GM18511 (cell line): ENCODE results near the gene BLOC1S5.
"Not testable (repeated sequence)": the region's sequence is repeated elsewhere in the genome, so short reads cannot be mapped to it uniquely, and the experiment has no call there.

Source experiments
- ATAC-seq: cut with Tn5 transposase; IDR thresholded peaks from one replicate; pipeline ENCODE4 v1.9.1; 2021; ENCODE audit warnings: mild to moderate bottlenecking, moderate library complexity; ENCODE audit not compliant: unreplicated experiment

Gene BLOC1S5

GRCh38 chr6:7996538-7997111, 67.6 kb downstream of the BLOC1S5 start:
- ATAC-seq: no peak

GRCh38 chr6:7993952-7994351, 70.2 kb downstream of the BLOC1S5 start:
- no peak for ATAC-seq

GRCh38 chr6:7993399-7993798, 70.8 kb downstream of the BLOC1S5 start:
- no peak for ATAC-seq

GRCh38 chr6:7992002-7992815, 72.0 kb downstream of the BLOC1S5 start:
- peak; percentile 92 for ATAC-seq

- ATAC-seq: peak; percentile 41
These were observed 72.7 kb downstream of the BLOC1S5 start for GRCh38 chr6:7991536-7991935.

GRCh38 chr6:7986219-7986618, 78.0 kb downstream of the BLOC1S5 start:
- no peak for ATAC-seq

GRCh38 chr6:7983967-7984366, 80.2 kb downstream of the BLOC1S5 start:
- ATAC-seq: not testable (repeated sequence)

GRCh38 chr6:7979831-7980230, 84.4 kb downstream of the BLOC1S5 start:
- no peak for ATAC-seq

GRCh38 chr6:7978736-7979135, 85.5 kb downstream of the BLOC1S5 start:
- ATAC-seq: peak; percentile 70

- no peak for ATAC-seq
These were observed 87.6 kb downstream of the BLOC1S5 start for GRCh38 chr6:7976485-7977056.

- no peak for ATAC-seq
These were observed 88.4 kb downstream of the BLOC1S5 start for GRCh38 chr6:7975764-7976146.

GRCh38 chr6:7974938-7975763, 89.0 kb downstream of the BLOC1S5 start:
- ATAC-seq: peak; percentile 73

- ATAC-seq: no peak
These were observed 89.6 kb downstream of the BLOC1S5 start for GRCh38 chr6:7974565-7974937.

GRCh38 chr6:7973584-7973983, 90.6 kb downstream of the BLOC1S5 start:
- no peak for ATAC-seq

GRCh38 chr6:7971499-7971898, 92.7 kb downstream of the BLOC1S5 start:
- ATAC-seq: no peak

- no peak for ATAC-seq
These were observed 93.6 kb downstream of the BLOC1S5 start for GRCh38 chr6:7970616-7971015.
